Peyer's patch (tissue), 4 donors: Measurements from ENCODE around the gene SMAGP.

Experiments used
- POLR2A ChIP-seq, 2 donors: fragments of 450-650 bp; IDR thresholded peaks; one replicate each; pipeline ENCODE4 v1.5.1; 2017; ENCODE audit warnings: antibody characterized with exemption in 2 of 2, mild to moderate bottlenecking in 2 of 2, moderate library complexity in 2 of 2
- TF ChIP-seq, protein P1 (sequence below), 6 experiments: fragments of 450-650 bp in 4 of 6; fragments of 200-600 bp in 2 of 6; sonication (generic) in 1 of 6; IDR thresholded peaks; one replicate each; pipeline ENCODE4 v1.5.1; 2017 to 2019; ENCODE audit warnings: antibody characterized with exemption in 6 of 6, mild to moderate bottlenecking in 3 of 6, moderate library complexity in 1 of 6

GRCh38 chr12:51247523-51248206, 22.6 kb downstream of the SMAGP start:
- TF ChIP-seq, protein P1, sequence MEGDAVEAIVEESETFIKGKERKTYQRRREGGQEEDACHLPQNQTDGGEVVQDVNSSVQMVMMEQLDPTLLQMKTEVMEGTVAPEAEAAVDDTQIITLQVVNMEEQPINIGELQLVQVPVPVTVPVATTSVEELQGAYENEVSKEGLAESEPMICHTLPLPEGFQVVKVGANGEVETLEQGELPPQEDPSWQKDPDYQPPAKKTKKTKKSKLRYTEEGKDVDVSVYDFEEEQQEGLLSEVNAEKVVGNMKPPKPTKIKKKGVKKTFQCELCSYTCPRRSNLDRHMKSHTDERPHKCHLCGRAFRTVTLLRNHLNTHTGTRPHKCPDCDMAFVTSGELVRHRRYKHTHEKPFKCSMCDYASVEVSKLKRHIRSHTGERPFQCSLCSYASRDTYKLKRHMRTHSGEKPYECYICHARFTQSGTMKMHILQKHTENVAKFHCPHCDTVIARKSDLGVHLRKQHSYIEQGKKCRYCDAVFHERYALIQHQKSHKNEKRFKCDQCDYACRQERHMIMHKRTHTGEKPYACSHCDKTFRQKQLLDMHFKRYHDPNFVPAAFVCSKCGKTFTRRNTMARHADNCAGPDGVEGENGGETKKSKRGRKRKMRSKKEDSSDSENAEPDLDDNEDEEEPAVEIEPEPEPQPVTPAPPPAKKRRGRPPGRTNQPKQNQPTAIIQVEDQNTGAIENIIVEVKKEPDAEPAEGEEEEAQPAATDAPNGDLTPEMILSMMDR (IDR thresholded peaks at IDR 0.05), result no peak
- TF ChIP-seq POLR2A (IDR thresholded peaks at IDR 0.05), result no peak
